Endothelial cell of umbilical vein (primary cell): Measurements from ENCODE around the gene NXN.

Experiments
- FOS ChIP-seq: IDR thresholded peaks from 2 replicates; pipeline ENCODE4 v1.6.1; 2011; ENCODE audit warnings: mild to moderate bottlenecking, low read length, moderate library complexity, borderline replicate concordance; ENCODE audit not compliant: insufficient read depth
- MYC ChIP-seq: IDR thresholded peaks from one replicate; pipeline ENCODE4 v1.6.1; 2011; ENCODE audit warnings: mild to moderate bottlenecking, low read depth, low read length
- TF ChIP-seq, protein P1 (sequence below), 2 donors: IDR thresholded peaks; 1 replicate in 1 of 2; 2 replicates in 1 of 2; pipeline ENCODE4 v1.5.1; 2011; ENCODE audit warnings: low read length in 2 of 2, mild to moderate bottlenecking in 2 of 2, moderate library complexity in 2 of 2, control low read depth in 1 of 2, inconsistent platforms in 1 of 2, low read depth in 1 of 2; ENCODE audit not compliant: insufficient read depth in 1 of 2; ENCODE audit errors: extremely low read depth in 1 of 2

- TF ChIP-seq MYC = no peak
- TF ChIP-seq, protein P1, sequence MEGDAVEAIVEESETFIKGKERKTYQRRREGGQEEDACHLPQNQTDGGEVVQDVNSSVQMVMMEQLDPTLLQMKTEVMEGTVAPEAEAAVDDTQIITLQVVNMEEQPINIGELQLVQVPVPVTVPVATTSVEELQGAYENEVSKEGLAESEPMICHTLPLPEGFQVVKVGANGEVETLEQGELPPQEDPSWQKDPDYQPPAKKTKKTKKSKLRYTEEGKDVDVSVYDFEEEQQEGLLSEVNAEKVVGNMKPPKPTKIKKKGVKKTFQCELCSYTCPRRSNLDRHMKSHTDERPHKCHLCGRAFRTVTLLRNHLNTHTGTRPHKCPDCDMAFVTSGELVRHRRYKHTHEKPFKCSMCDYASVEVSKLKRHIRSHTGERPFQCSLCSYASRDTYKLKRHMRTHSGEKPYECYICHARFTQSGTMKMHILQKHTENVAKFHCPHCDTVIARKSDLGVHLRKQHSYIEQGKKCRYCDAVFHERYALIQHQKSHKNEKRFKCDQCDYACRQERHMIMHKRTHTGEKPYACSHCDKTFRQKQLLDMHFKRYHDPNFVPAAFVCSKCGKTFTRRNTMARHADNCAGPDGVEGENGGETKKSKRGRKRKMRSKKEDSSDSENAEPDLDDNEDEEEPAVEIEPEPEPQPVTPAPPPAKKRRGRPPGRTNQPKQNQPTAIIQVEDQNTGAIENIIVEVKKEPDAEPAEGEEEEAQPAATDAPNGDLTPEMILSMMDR (IDR thresholded peaks at IDR 0.05; ENCODE audit: extremely low read depth in 1 of 2, insufficient read depth in 1 of 2, low read depth in 1 of 2, low read length in 2 of 2) = no peak
- TF ChIP-seq FOS = no peak
These were observed 13.4 kb upstream of the NXN start for GRCh38 chr17:992933-993332.
